WI38 (cell line): ENCODE data around the gene CCDC74B.
"Not testable (repeated sequence)": the region's sequence is repeated elsewhere in the genome, so short reads cannot be mapped to it uniquely, and the experiment has no call there.

ENCODE experiments used
- H3K4me3 ChIP-seq: 2 replicates; pipeline ENCODE4 v1.5.1; 2011; ENCODE audit warnings: low read depth, mild to moderate bottlenecking, control low read depth, low read length
- TF ChIP-seq, protein P1 (sequence below): IDR thresholded peaks from 2 replicates; pipeline ENCODE4 v1.5.1; 2012; ENCODE audit warnings: low read depth, mild to moderate bottlenecking, control low read depth, low read length

Gene CCDC74B

DNA sequence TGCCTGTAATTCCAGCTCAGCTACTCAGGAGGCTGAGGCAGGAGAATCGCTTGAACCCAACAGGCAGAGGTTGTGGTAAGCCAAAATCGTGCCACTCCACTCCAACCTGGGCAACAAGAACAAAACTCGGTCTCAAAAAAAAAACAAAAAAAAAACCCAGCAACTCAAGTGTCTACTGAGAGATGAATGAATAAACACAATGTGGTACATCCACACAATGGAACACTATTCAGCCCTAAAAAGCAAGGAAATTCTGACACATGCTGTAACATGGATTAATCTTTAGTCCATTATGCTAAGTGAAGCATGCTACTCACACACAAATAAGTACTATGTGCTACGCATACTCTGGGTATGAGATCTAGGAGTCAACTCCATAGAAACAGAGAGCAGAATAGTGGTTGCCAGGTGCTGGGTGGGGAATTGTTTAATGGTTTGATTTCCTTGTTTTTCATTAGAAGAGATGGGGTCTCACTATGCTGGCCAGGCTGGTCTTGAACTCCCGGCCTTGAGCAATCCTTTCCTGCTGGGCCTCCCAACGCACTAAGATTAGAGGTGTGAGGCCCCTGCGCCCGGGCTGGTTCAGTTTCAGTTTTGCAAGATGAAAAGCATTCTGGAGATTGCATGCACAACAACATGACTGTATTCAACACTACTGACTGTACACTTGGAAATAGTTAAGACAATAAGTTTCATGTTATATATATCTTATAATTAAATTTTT lies 20.5 kb upstream of the CCDC74B start:
- TF ChIP-seq, protein P1, sequence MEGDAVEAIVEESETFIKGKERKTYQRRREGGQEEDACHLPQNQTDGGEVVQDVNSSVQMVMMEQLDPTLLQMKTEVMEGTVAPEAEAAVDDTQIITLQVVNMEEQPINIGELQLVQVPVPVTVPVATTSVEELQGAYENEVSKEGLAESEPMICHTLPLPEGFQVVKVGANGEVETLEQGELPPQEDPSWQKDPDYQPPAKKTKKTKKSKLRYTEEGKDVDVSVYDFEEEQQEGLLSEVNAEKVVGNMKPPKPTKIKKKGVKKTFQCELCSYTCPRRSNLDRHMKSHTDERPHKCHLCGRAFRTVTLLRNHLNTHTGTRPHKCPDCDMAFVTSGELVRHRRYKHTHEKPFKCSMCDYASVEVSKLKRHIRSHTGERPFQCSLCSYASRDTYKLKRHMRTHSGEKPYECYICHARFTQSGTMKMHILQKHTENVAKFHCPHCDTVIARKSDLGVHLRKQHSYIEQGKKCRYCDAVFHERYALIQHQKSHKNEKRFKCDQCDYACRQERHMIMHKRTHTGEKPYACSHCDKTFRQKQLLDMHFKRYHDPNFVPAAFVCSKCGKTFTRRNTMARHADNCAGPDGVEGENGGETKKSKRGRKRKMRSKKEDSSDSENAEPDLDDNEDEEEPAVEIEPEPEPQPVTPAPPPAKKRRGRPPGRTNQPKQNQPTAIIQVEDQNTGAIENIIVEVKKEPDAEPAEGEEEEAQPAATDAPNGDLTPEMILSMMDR, result no peak
- no peak overlapping the region for H3K4me3 ChIP-seq

DNA sequence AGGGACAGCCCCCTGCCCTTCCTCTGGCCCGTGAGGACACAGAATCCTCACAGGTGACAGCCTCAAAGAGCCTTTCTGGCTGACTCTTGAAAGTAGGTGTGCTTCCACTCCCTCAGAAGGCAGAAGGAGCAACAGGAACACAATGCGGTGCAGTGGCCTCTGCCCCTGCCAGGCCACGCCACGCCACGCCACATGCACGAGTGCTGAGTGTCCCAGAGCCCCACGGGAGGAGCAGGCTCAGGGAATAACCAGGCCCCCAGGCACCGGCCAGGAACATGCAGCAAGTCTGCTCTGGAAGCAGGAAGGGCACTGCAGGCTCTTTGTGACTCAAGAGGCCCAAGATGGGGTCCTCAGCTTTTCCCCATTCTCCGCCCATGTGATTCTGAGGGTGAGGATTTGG lies 18.1 kb upstream of the CCDC74B start:
- H3K4me3 ChIP-seq, result no peak overlapping the region
- TF ChIP-seq, protein P1, result no peak

DNA sequence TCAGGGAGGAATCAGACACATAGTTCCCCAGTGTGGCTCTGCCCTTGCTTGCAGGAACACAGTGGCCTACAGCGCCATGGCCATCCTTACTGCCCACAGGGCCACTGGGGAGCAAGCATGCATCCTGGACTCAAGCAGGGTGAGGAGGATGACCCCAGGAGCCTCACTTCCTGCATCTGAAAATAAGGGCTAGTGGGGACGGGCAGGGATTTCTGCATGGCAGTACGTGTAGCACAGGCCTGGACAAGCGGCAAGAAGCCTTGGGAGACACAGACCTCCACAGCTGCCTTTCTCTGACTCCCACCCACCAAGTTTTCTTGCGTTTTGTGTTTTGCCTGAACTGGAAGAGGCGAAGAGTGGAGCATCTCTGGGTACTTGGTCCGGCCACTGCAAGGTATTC lies 17.6 kb upstream of the CCDC74B start:
- not testable (repeated sequence) for H3K4me3 ChIP-seq

DNA sequence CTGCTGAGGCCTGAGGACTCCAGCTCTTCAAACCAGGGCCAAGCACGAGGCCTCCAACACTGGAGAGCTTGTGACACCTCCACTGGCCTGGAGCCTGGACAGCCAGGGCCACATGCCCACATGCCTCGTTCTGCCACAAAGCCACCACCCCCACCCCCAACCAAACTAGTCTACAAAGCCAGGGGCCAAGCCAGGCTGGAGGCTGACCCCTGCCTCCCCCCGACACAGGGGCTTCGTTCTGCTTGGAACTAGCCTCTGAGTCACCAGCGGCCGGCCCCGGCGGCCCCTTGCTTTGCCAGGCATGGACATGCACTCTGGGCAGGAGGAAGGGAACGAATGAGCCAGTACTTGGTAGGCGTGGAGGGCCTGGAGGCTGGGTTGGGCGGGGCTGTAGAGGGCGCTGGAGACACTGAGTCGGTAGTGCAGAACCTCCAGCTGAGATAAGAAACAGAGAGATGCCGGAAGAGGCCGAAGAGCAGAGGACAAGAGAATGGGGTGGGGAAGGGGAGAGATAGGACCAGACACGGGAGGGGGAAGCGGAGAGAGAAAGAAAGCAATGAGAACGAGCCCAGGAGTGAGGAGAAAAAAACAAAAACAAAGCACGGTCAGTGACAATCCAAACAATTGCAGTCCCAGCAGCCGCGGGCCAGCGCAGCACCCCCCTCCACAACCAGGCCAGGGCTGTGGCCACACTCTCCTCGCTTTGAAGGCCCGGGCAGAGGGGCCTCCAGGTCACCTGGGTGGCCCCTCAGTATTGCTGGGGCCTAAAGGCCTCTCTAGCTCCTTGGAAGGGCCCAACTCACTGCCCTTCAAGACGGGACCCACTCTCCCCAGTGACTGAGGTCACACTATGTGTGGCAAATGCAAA lies 16.2 kb upstream of the CCDC74B start:
- not testable (repeated sequence) for H3K4me3 ChIP-seq

DNA sequence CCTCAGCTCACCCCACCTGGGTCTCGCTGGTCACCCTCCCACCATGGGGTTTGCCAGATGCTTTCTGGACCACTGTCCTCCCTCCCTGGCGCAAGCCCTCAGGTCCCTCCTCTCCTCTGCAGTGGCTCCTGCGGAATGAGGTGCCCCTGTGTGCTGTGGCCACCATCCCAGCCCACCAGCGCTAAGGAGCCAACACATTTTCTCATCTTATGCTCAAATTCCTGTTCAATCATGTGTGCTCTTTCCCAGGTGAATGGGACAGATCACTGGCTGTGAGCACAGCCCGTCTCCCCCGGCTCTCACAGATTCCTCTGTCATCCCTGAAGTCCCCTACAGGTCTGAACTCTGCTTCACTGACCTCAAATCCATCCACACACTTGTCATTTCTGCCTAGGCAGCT lies 15.2 kb upstream of the CCDC74B start:
- TF ChIP-seq, protein P1, result no peak
- H3K4me3 ChIP-seq, result no peak overlapping the region

DNA sequence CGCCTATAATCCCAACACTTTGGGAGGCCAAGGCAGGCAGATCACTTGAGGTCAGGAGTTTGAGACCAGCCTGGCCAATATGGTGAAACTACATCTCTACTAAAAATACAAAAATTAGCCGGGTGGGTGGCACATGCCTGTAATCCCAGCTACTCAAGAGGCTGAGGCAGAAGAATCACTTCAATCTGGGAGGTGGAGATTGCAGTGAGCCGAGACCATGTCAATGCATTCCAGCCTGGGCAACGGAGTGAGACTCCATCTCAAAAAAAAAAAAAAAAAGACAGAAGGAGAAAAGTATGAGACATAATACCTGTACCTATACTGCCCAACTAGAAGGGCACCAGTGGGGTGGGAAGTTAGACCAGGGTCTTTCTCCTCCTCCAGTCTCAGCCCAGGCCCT lies 14.5 kb upstream of the CCDC74B start:
- H3K4me3 ChIP-seq, result not testable (repeated sequence)

DNA sequence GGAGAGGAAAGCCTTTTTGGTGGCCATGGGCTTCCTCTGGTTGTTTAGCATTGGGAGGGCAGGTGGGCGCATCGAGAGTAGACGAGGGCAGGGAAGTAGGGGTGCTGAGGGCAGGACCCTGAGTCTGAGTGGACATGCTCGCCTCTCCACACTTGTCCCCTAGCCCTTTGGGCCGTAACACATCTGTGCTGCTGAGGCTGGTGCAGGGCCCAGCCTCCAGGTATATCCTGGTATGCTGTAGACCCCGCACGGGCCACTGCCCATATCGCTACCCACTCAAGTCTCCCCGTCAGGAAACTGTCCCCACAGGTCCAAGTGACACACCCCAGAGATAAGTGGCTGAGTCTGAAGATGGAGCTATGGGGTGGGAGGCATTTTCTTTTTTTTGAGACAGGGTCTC lies 13.7 kb upstream of the CCDC74B start:
- no peak overlapping the region for H3K4me3 ChIP-seq
- TF ChIP-seq, protein P1, result no peak

DNA sequence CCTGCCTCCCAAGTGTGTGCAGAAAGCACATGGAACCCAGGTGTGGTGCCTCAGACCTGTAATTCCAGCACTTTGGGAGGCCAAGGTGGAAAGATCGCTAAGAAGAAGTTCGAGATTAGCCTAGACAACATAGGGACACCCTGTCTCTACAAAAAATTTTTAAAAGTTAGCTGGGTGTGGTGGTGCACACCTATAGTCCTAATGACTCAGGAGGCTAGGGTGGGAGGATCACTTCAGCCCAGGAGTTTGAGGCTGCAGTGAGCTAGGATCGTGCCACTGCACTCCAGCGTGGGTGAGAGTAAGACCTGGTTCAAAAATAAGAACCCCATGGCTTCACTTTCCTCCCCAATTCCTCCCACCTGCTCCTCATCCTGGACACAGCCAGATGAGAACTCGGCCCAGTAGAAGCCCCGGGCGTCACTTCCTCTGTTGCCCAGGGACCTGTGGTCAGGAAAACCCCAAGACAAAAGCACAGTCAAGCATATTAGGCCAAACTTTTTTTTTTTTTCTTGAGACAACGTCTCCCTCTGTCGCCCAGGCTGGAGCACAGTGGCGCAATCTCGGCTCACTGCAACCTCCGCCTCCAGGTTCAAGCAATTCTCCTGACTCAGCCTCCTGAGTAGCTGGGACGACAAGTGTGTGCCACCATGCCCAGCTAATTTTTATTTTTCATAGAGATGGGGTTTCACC lies 13.1 kb upstream of the CCDC74B start:
- not testable (repeated sequence) for H3K4me3 ChIP-seq

DNA sequence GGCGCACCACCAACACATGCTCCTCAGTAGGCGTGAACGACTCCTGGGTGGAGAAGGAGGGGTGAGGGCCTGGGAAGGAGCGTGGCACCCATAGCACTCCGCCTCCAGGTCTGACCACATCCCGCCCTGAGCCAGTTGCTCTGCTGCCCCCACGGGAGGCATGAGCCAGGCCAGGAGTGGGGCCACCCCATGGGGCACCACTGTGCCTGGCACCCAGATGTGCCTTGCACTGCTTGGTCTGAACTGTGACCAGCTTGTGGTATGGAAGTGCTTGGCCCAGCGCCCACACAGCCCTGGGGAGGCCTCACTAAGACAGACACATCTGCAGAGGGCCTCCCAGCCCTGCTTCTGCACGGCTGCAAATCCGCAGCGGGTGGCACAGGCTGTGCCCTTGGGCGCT lies 12.4 kb upstream of the CCDC74B start:
- H3K4me3 ChIP-seq, result not testable (repeated sequence)

DNA sequence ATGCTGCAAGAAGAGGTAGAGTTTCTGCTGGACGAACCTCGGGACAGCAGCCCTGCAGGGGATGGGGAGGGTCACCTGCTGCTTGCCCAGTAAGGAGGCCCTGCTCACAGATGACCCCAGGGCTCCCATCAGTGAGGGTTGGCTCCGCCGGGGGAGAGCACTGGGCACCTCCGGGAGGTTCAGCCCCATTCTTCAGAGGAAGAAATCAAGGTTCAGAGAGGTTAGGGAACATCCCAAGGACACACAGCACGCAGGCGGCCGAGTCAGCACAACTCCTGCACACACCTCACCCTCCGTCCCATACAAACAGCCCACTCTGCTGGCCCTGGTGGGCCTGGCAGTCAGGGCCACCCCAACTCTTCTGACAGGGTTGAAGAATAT lies 11.7 kb upstream of the CCDC74B start:
- TF ChIP-seq, protein P1, result no peak
- H3K4me3 ChIP-seq, result no peak overlapping the region

DNA sequence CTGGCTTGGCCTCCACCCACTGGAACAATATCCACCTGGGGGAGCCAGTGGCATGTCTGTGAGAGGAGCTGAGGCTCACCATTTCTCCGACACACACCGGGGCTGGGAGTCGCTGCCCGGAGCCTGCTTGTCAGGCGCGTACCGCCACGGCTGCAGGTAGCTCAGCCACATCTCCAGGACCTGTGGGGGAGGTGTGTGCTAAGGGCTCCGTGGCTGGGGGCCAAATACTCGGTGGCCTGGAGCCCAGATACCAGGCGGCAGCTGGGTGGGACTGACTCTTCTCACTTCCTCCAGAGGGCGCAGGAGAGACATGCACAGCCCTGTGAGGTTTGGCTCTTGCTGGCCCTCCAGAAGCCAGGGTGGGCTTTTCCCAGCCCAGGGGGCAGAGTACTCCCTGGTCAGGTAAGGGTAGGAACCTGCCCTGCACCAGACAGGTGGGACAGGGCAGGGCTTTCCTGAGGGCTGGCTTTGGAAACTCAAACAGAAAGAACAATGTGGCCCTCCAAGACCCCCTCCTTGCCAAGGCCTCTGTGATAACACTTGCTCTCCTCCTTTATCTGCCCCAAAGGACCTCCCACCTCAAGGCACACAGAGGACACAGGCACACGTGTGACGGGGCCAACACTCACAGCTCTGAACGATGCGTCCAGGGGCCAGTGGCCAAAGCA lies 11.2 kb upstream of the CCDC74B start:
- not testable (repeated sequence) for H3K4me3 ChIP-seq
